Loucy (cell line): ENCODE measurements around the gene PCDHGA1.

Source experiments
- H2AFZ ChIP-seq: fragments of 200-600 bp; sonication (generic); 2 replicates; pipeline ENCODE4 v1.6.0; 2016; ENCODE audit warnings: antibody characterized with exemption, mild to moderate bottlenecking, low read length, moderate library complexity
- H3F3A ChIP-seq: fragments of 200-600 bp; 2 replicates; pipeline ENCODE4 v1.6.0; 2016; ENCODE audit warnings: antibody characterized with exemption, low read depth, mild to moderate bottlenecking
- H3K27me3 ChIP-seq: fragments of 200-600 bp; sonication (generic); 2 replicates; pipeline ENCODE4 v1.6.1; 2014; ENCODE audit warnings: low read length, mild to moderate bottlenecking; ENCODE audit not compliant: insufficient read depth, poor library complexity, severe bottlenecking
- H3K36me3 ChIP-seq: fragments of 200-600 bp; sonication (generic); 2 replicates; pipeline ENCODE4 v1.6.1; 2016; ENCODE audit warnings: low read length; ENCODE audit not compliant: insufficient read depth
- H3K4me1 ChIP-seq: fragments of 200-600 bp; sonication (generic); 2 replicates; pipeline ENCODE4 v1.5.1; 2014; ENCODE audit warnings: low read length, mild to moderate bottlenecking; ENCODE audit not compliant: insufficient read depth, poor library complexity, severe bottlenecking
- H3K4me2 ChIP-seq: fragments of 200-600 bp; sonication (generic); 2 replicates; pipeline ENCODE4 v1.6.0; 2014; ENCODE audit warnings: antibody characterized with exemption, low read length, low read depth, mild to moderate bottlenecking; ENCODE audit not compliant: poor library complexity, severe bottlenecking
- H3K4me3 ChIP-seq: fragments of 200-600 bp; sonication (generic); 2 replicates; pipeline ENCODE4 v1.5.1; 2014; ENCODE audit warnings: low read length, mild to moderate bottlenecking, mixed read lengths; ENCODE audit not compliant: poor library complexity, severe bottlenecking
- H3K79me2 ChIP-seq: fragments of 200-600 bp; sonication (generic); 2 replicates; pipeline ENCODE4 v1.6.1; 2014; ENCODE audit warnings: low read length; ENCODE audit not compliant: insufficient read depth
- H3K9ac ChIP-seq: fragments of 200-600 bp; sonication (generic); 2 replicates; pipeline ENCODE4 v1.6.0; 2014; ENCODE audit warnings: mild to moderate bottlenecking, low read depth, low read length, moderate library complexity; ENCODE audit not compliant: poor library complexity, severe bottlenecking
- H3K9me2 ChIP-seq: fragments of 200-600 bp; sonication (generic); replicated peaks from 2 replicates; pipeline ENCODE4 v1.6.1; 2016; ENCODE audit warnings: low read depth, low read length, mixed read lengths
- H3K9me3 ChIP-seq: fragments of 200-600 bp; sonication (generic); 2 replicates; pipeline ENCODE4 v1.6.1; 2014; ENCODE audit warnings: mild to moderate bottlenecking, antibody characterized with exemption, low read length, low read depth; ENCODE audit not compliant: insufficient read depth
- H4K20me1 ChIP-seq: fragments of 200-600 bp; sonication (generic); 2 replicates; pipeline ENCODE4 v1.6.0; 2014; ENCODE audit warnings: antibody characterized with exemption, low read length, mild to moderate bottlenecking; ENCODE audit not compliant: insufficient read depth, poor library complexity, severe bottlenecking
- EZH2phosphoT487 ChIP-seq: fragments of 200-600 bp; IDR thresholded peaks from 2 replicates; pipeline ENCODE4 v1.6.1; 2018; ENCODE audit warnings: antibody characterized with exemption, mild to moderate bottlenecking, moderate library complexity, borderline replicate concordance
- TF ChIP-seq, protein P1 (sequence below): fragments of 200-600 bp; sonication (generic); conservative IDR thresholded peaks from 2 replicates; pipeline ENCODE4 v1.5.1; 2014; ENCODE audit warnings: mild to moderate bottlenecking, antibody characterized with exemption, low read length

PCDHGA1 gene

DNA sequence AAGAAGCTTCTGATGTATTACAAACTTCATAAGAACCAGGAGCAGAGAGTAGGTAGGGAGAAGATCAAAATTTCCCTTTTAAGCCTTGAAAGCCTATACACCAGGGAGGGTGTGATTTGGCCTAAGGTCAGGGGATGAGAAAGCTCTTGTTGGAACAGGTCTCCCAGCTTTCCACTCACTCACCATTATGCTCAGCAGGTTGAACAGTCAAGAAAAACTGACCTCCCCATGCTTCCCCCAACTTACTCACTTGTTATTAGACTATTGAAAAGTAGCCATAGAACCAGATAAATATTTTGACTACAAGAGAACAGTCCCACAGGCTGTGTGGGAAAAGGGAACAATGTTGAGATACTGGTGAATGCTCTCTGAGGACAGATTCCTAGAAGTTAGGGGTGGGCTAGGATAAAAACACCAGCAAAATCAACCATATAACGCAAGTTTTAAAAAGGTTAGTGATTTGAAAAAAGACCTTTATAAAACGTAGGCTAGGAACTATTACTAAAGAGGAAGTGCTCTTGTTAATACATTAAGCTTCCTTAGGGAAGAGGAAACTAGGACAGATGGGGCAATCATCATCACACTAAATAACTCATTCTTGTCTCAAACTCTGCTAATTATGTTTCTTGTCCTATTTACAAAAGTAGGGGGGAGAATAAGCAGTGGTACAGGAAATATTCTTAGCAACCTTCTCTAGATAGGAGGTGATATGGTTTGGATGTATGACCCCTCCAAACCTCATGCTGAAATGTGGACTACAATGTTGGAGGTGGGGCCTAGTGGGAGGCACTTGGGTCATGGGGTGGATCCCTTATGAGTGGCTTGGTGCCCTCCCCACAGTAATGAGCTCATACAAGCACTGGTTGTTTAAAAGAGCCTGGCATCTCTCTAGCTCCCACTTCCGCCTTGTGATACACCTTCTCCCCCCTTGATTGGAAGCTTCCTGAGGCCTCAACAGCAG is 189.6 kb downstream of the PCDHGA1 start:
- Histone ChIP-seq H3K9ac (no peak overlapping the region), H3K4me1 (no peaks in the 10 kb centered on the region), H3K9me2 (no peaks in the 10 kb centered on the region), H4K20me1 (no peaks in the 10 kb centered on the region), H3F3A (no peaks in the 10 kb centered on the region), H3K4me2 (no peak overlapping the region), H3K36me3 (peaks cover 99% of the 10 kb centered on the region; the same call in 1 of the 2 replicates), H3K27me3 (no peaks in the 10 kb centered on the region), H3K9me3 (no peaks in the 10 kb centered on the region), H3K79me2 (no peaks in the 10 kb centered on the region), H2AFZ (no peak overlapping the region), H3K4me3 (no peak overlapping the region)
- TF ChIP-seq, protein P1, sequence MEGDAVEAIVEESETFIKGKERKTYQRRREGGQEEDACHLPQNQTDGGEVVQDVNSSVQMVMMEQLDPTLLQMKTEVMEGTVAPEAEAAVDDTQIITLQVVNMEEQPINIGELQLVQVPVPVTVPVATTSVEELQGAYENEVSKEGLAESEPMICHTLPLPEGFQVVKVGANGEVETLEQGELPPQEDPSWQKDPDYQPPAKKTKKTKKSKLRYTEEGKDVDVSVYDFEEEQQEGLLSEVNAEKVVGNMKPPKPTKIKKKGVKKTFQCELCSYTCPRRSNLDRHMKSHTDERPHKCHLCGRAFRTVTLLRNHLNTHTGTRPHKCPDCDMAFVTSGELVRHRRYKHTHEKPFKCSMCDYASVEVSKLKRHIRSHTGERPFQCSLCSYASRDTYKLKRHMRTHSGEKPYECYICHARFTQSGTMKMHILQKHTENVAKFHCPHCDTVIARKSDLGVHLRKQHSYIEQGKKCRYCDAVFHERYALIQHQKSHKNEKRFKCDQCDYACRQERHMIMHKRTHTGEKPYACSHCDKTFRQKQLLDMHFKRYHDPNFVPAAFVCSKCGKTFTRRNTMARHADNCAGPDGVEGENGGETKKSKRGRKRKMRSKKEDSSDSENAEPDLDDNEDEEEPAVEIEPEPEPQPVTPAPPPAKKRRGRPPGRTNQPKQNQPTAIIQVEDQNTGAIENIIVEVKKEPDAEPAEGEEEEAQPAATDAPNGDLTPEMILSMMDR: no peak
- no peak for TF ChIP-seq EZH2phosphoT487

DNA sequence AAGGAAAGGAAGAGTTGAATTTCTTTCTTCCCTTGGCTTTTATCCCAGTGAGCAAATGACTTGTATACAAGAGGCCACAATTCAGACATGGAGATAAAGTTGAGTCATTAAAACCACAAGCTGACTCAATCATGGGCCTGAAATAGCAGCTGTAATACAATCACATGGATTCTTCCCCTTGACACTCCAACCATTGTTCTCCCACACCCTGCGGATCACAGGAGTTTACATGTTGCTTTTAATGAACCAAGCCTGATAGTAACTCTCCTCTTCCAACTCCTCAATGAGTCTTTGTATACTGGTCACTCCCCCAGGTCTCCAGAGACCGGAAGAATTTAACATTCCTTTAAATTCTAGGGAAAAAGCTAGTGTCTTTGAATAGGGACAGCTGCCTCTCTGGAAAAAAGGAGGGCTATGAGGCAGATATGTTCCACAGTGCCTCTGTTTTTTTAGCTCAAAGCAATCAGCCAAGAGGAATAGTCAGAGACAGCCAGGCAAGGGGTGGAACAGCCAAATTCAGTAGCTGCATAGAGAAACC is 191.0 kb downstream of the PCDHGA1 start:
- no peak overlapping the region for H2AFZ ChIP-seq
- no peak overlapping the region for H3K4me2 ChIP-seq
- peaks cover 100% of the 10 kb centered on the region; the same call in 1 of the 2 replicates for H3K36me3 ChIP-seq
- H3K9ac ChIP-seq: no peak overlapping the region
- TF ChIP-seq, protein P1: no peak
- no peak for TF ChIP-seq EZH2phosphoT487
- no peaks in the 10 kb centered on the region for H3K9me2 ChIP-seq
- no peaks in the 10 kb centered on the region for H3K4me1 ChIP-seq
- no peaks in the 10 kb centered on the region for H3F3A ChIP-seq
- no peak overlapping the region for H3K4me3 ChIP-seq
- no peaks in the 10 kb centered on the region for H3K27me3 ChIP-seq
- H3K79me2 ChIP-seq: no peaks in the 10 kb centered on the region
- no peaks in the 10 kb centered on the region for H3K9me3 ChIP-seq
- H4K20me1 ChIP-seq: no peaks in the 10 kb centered on the region

DNA sequence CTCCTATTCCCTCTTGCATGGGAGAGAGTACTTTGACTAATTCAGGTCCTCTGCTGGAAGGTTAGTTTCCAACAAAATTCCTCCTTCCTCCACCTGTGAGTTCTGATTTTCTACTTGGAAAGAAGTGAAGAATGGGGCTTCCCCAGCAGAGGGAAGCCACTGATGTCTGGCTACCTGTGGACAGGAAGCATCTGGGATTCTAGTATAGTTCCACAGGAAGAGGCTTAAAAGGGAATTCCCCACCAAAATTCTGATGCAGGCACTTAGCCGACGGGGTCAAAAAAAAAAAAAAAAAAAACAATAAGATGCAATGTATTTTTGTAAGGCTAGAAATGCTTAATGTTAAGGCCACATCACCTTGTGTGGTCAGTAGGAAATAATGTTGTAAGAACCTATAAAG is 192.0 kb downstream of the PCDHGA1 start:
- H3K79me2 ChIP-seq: no peaks in the 10 kb centered on the region
- TF ChIP-seq, protein P1: no peak
- no peaks in the 10 kb centered on the region for H3K4me1 ChIP-seq
- no peaks in the 10 kb centered on the region for H3K9me3 ChIP-seq
- H3K4me3 ChIP-seq: no peak overlapping the region
- H3K27me3 ChIP-seq: no peaks in the 10 kb centered on the region
- H3K36me3 ChIP-seq: peaks cover 100% of the 10 kb centered on the region
- H3K9me2 ChIP-seq: no peaks in the 10 kb centered on the region
- no peak overlapping the region for H3K9ac ChIP-seq
- H4K20me1 ChIP-seq: no peaks in the 10 kb centered on the region
- no peak overlapping the region for H2AFZ ChIP-seq
- no peak overlapping the region for H3K4me2 ChIP-seq
- no peaks in the 10 kb centered on the region for H3F3A ChIP-seq
